ENCODE data around the gene INTS11. TPM values are rescaled to one million over a fixed set of nuclear protein-coding genes. Genes with fewer than 3 reads are reported as not detected.
"Not testable (repeated sequence)": the region's sequence is repeated elsewhere in the genome, so short reads cannot be mapped to it uniquely, and the experiment has no call there.

INTS11 gene
- 73.2 and 97.2 TPM in 2 replicates for polyA plus RNA-seq (2014; cell fraction: cytosol; rRNA removed)
- 426 and 497 TPM in 2 replicates for polyA plus RNA-seq (2014; cell fraction: nucleus; rRNA removed)

- DNase-seq (ENCODE audit: low spot score): peak; percentile 83
These were observed at the start of gene INTS11, which contains the start of gene CPTP for GRCh38 chr1:1324524-1325287. Gene INTS11, minus strand, starts transcription at chr1:1324660. Its CDS starts 52 bp downstream, at chr1:1324608. Gene CPTP, plus strand, starts transcription at chr1:1324802. Its CDS starts 2,109 bp downstream, at chr1:1326911.

- DNase-seq (ENCODE audit: low spot score): no peak
These were observed 49.5 kb upstream of the INTS11 start for GRCh38 chr1:1373815-1374588.

- no peak for DNase-seq (ENCODE audit: low spot score)
These were observed 48.8 kb upstream of the INTS11 start for GRCh38 chr1:1373051-1373814.

- peak; percentile 50 for DNase-seq (ENCODE audit: low spot score)
These were observed 47.6 kb upstream of the INTS11 start for GRCh38 chr1:1371746-1372711.

- no peak for DNase-seq (ENCODE audit: low spot score)
These were observed 46.9 kb upstream of the INTS11 start for GRCh38 chr1:1371364-1371745.

- no peak for DNase-seq (ENCODE audit: low spot score)
These were observed 46.4 kb upstream of the INTS11 start for GRCh38 chr1:1370771-1371300.

- DNase-seq (ENCODE audit: low spot score): not testable (repeated sequence)
These were observed 45.6 kb upstream of the INTS11 start for GRCh38 chr1:1370094-1370493.

- DNase-seq (ENCODE audit: low spot score): no peak
These were observed 42.9 kb upstream of the INTS11 start for GRCh38 chr1:1367315-1367714.

GRCh38 chr1:1366699-1367066 is 42.2 kb upstream of the INTS11 start:
- no peak for DNase-seq (ENCODE audit: low spot score)

GRCh38 chr1:1365875-1366698 is 41.6 kb upstream of the INTS11 start:
- no peak for DNase-seq (ENCODE audit: low spot score)

- DNase-seq (ENCODE audit: low spot score): no peak
These were observed 39.8 kb upstream of the INTS11 start for GRCh38 chr1:1364266-1364665.

- DNase-seq (ENCODE audit: low spot score): peak; percentile 61
These were observed 37.5 kb upstream of the INTS11 start for GRCh38 chr1:1361982-1362423.

- no peak for DNase-seq (ENCODE audit: low spot score)
These were observed 36.9 kb upstream of the INTS11 start for GRCh38 chr1:1361233-1361981.

GRCh38 chr1:1360506-1361169 is 36.2 kb upstream of the INTS11 start:
- DNase-seq (ENCODE audit: low spot score): no peak

GRCh38 chr1:1359664-1360468 is 35.4 kb upstream of the INTS11 start:
- DNase-seq (ENCODE audit: low spot score): peak; percentile 62

GRCh38 chr1:1359308-1359663 is 34.8 kb upstream of the INTS11 start:
- no peak for DNase-seq (ENCODE audit: low spot score)
